Measurements from ENCODE around the gene THADA. TPM values are rescaled to one million over a fixed set of nuclear protein-coding genes. Genes with fewer than 3 reads are reported as not detected.
A peak's percentile ranks its signal among the peaks of the same experiment; 100 is the strongest.

THADA gene
- total RNA-seq, 1 donor from 2014 or later, result 41.2 TPM

DNA sequence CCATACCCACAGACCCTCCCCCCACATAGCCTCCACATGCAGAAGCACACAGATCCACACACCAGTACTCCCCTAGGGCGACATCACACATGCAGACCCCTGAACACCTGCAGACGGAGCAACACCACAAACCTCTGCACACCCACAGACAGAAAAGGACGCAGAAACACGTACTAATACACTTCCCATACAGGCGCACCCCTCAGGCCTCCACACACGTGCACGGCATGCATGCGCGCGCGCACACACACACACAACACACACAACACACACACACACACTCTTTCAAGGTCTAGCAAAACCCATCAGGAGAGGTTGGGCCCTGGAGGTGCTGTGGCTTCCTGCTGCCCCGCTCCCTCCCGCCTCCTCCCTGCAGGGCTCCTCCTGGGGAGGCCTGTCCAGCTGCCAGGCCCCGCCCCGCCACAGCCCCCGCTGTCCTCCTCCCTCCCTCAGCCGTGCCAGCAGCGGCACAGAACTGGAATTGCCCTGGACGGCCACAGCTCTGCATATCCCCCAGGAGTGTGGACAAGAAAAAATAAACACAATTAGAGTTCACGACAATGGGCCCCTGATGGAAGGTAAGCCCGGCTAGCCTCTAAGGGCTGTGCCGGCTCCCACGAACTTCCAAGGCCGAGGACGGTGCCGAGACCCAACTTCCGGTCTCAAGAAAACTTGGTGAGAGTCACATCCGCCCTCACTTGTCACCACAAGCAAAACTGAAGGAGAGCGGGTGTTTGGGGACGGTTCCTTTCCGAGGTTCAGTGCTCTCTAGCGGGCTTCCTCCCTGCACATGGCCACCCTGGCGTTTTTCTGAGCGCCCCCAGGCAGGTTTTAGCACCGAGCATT lies 376.2 kb downstream of the THADA start:
- Histone ChIP-seq H3K27ac (peak overlapping the region; percentile 100), H3K9me3 (no peaks in the 10 kb centered on the region), H3K4me1 (peaks cover 61% of the 10 kb centered on the region), H3K4me3 (peak overlapping the region; percentile 95), H3K36me3 (peaks cover 26% of the 10 kb centered on the region), H3K27me3 (ENCODE audit: low read depth) (no peaks in the 10 kb centered on the region)
- DNase-seq (peak; percentile 94), ATAC-seq (peak; percentile 87 to 89)
- intact Hi-C loops (cut with DNase I), result loop anchor here (10.0 kb wide), 2 partner anchors 45 to 265 kb away; no protein-coding TSS in a partner anchor
- peak; percentile 7 for TF ChIP-seq CTCF (IDR thresholded peaks at IDR 0.05)

- peaks cover 61% of the 10 kb centered on the region for H3K4me1 ChIP-seq
- no peak for TF ChIP-seq CTCF (IDR thresholded peaks at IDR 0.05)
- H3K9me3 ChIP-seq, result no peaks in the 10 kb centered on the region
- ATAC-seq (peak; percentile 42 to 60), DNase-seq (peak; percentile 84)
- peak overlapping the region; percentile 95 for H3K4me3 ChIP-seq
- intact Hi-C loops (cut with DNase I), result no loop called here
- H3K27ac ChIP-seq, result peak overlapping the region; percentile 100
- H3K36me3 ChIP-seq, result peaks cover 18% of the 10 kb centered on the region
- H3K27me3 ChIP-seq (ENCODE audit: low read depth), result no peaks in the 10 kb centered on the region
Observed at GRCh38 chr2:43218702-43219382, 377.0 kb downstream of the THADA start.

DNA sequence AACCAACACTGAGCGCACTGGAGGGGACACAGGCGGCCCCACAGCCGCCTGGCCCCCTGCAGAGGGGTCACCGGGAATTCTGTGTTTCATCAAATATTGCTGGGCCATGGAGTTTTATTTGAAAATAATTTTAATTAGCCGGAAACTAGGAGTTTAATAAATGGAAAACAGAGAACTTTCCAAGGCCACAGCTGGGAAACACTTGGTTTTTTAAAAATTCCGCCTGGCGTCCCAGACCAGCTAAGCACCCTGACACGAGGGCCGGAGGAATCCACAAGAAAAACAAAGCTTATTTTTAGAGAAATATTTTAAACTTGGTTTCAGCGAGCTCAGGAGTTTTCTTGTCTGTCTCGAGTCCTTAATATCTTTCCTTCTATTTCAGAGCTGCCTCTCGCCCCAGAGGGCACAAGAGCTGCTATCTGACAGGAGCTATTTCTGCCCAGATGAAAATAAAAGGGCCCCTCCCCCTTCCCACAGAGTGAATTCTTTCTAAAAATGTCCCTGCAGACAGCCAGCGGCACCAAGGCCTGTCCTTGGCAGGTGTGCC lies 377.6 kb downstream of the THADA start:
- no peak for TF ChIP-seq CTCF (IDR thresholded peaks at IDR 0.05)
- H3K36me3 ChIP-seq, result peaks cover 12% of the 10 kb centered on the region
- intact Hi-C loops (cut with DNase I), result no loop called here

GRCh38 chr2:43217228-43218154 lies 378.3 kb downstream of the THADA start:
- Histone ChIP-seq H3K9me3 (no peaks in the 10 kb centered on the region), H3K27ac (peak overlapping the region; percentile 100), H3K36me3 (peaks cover 5% of the 10 kb centered on the region), H3K4me3 (peak overlapping the region; percentile 95), H3K4me1 (peaks cover 58% of the 10 kb centered on the region), H3K27me3 (ENCODE audit: low read depth) (no peaks in the 10 kb centered on the region)
- no peak for DNase-seq
- TF ChIP-seq CTCF (IDR thresholded peaks at IDR 0.05), result no peak
- ATAC-seq, result no peak
- intact Hi-C loops (cut with DNase I), result no loop called here

More for the DNA sequence above, 377.6 kb downstream of the THADA start:
- Histone ChIP-seq H3K4me3 (peak overlapping the region; percentile 95), H3K4me1 (peaks cover 58% of the 10 kb centered on the region), H3K9me3 (no peaks in the 10 kb centered on the region), H3K27me3 (ENCODE audit: low read depth) (no peaks in the 10 kb centered on the region), H3K27ac (peak overlapping the region; percentile 100)
- DNase-seq (no peak), ATAC-seq (no peak)

DNA sequence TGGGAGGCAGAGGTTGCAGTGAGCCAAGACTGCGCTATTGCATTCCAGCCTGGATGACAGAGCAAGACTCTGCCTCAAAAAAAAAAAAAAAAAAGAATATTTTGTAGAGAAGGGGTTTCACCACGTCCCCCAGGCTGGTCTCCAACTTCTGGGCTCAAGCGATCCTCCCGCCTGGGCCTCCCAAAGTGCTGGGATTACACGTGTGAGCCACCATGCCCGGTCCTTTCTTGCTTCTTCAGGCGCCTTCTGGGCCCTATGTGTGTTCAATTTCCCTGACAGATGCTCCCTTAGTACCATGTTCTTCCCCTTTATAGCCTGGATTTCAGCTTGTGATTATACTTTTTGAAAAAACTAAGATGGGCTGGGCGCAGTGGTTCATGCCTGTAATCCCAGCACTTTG lies 379.2 kb downstream of the THADA start:
- no peaks in the 10 kb centered on the region for H3K27me3 ChIP-seq (ENCODE audit: low read depth)
- H3K4me3 ChIP-seq, result no peak overlapping the region
- ATAC-seq (no peak), DNase-seq (peak; percentile 28)
- intact Hi-C loops (cut with DNase I), result no loop called here
- peaks cover 54% of the 10 kb centered on the region for H3K4me1 ChIP-seq
- no peak for TF ChIP-seq CTCF (IDR thresholded peaks at IDR 0.05)
- H3K27ac ChIP-seq, result no peak overlapping the region
- H3K36me3 ChIP-seq, result no peaks in the 10 kb centered on the region
- no peaks in the 10 kb centered on the region for H3K9me3 ChIP-seq
